Lower lobe of right lung (tissue), 2 donors: ENCODE data around the gene REPS1. TPM values are rescaled to one million over a fixed set of nuclear protein-coding genes. Genes with fewer than 3 reads are reported as not detected.
"Not testable (repeated sequence)": the region's sequence is repeated elsewhere in the genome, so short reads cannot be mapped to it uniquely, and the experiment has no call there.

ENCODE experiments used
- ATAC-seq, 2 donors: fragments of 200-7000 bp; cut with Tn5 transposase; one replicate each; pipeline ENCODE4 v1.9.1; 2020 to 2022; ENCODE audit warnings: mild to moderate bottlenecking in 2 of 2, moderate library complexity in 2 of 2
- DNase-seq: peaks from one replicate; pipeline ENCODE4 v3.0.0-alpha.2; 2020
- H3K27ac ChIP-seq: fragments of 200-600 bp; one replicate; pipeline ENCODE4 v1.8.0; 2022
- H3K27me3 ChIP-seq: fragments of 200-600 bp; one replicate; pipeline ENCODE4 v1.8.0; 2022; ENCODE audit warnings: low read depth
- H3K36me3 ChIP-seq: fragments of 200-600 bp; one replicate; pipeline ENCODE4 v1.8.0; 2022; ENCODE audit warnings: mild to moderate bottlenecking
- H3K4me1 ChIP-seq: fragments of 200-600 bp; one replicate; pipeline ENCODE4 v1.8.0; 2022
- H3K4me3 ChIP-seq: fragments of 200-600 bp; one replicate; pipeline ENCODE4 v1.8.0; 2022; ENCODE audit warnings: mild to moderate bottlenecking
- H3K9me3 ChIP-seq: fragments of 200-600 bp; one replicate; pipeline ENCODE4 v1.8.0; 2022
- intact Hi-C: fragments of 100-400 bp; cut with DNase I; formaldehyde crosslinking; loops from one replicate; pipeline ENCODE4 v1.11.0; 2022
- total RNA-seq: library from RNA; stranded (reverse); fragmentation: NEBNext Ultra II Directional; extraction: Animal tissue kit (Norgen Biotek cat#: 25700); gene quantifications from one replicate; pipeline ENCODE4 v1.2.1, GENCODE V29; 2021
- TF ChIP-seq, protein P1 (sequence below): fragments of 200-600 bp; IDR thresholded peaks from one replicate; pipeline ENCODE4 v1.8.0; 2022; ENCODE audit warnings: antibody characterized with exemption, mild to moderate bottlenecking
- donor health status: DM: no; HTN: yes; CAD: no; lungs with severe emphysema.

REPS1 gene
- total RNA-seq, 1 donor from 2014 or later, result 39.1 TPM

GRCh38 chr6:139028658-139029469, 40.8 kb upstream of the REPS1 start, which contains the start of gene ABRACL:
Gene ABRACL, plus strand, starts transcription at chr6:139028745. Its CDS starts 5,416 bp downstream, at chr6:139034161.
- DNase-seq (peak; percentile 78), ATAC-seq (peak; percentile 89 to 90)
- H3K27me3 ChIP-seq, result no peaks in the 10 kb centered on the region

DNA sequence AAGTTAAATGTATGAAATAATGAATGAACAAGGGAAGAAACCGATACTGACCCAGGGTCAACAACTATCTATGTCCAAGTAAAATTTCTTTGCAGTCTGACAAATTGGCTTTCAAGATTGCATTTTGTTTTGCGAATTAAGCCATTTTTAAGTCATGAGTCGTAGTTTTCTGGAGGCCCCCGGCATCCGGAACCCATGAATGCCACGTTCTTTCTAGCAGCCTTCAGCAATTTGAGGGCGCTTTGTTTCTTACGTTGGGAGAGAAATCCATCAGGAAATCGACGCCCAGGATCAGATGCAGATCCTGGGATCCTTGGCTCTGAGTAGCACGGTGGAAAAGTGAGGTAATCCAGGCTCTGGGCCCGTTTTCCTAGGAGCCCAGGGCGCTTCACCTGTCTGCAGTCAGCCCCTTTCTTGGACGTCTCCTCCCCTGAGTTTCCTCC, 40.2 kb upstream of the REPS1 start:
- Histone ChIP-seq H3K4me3 (peak overlapping the region; percentile 85), H3K36me3 (no peaks in the 10 kb centered on the region), H3K4me1 (peaks cover 26% of the 10 kb centered on the region), H3K9me3 (no peaks in the 10 kb centered on the region), H3K27me3 (no peaks in the 10 kb centered on the region), H3K27ac (peak overlapping the region; percentile 87)
- TF ChIP-seq, protein P1, sequence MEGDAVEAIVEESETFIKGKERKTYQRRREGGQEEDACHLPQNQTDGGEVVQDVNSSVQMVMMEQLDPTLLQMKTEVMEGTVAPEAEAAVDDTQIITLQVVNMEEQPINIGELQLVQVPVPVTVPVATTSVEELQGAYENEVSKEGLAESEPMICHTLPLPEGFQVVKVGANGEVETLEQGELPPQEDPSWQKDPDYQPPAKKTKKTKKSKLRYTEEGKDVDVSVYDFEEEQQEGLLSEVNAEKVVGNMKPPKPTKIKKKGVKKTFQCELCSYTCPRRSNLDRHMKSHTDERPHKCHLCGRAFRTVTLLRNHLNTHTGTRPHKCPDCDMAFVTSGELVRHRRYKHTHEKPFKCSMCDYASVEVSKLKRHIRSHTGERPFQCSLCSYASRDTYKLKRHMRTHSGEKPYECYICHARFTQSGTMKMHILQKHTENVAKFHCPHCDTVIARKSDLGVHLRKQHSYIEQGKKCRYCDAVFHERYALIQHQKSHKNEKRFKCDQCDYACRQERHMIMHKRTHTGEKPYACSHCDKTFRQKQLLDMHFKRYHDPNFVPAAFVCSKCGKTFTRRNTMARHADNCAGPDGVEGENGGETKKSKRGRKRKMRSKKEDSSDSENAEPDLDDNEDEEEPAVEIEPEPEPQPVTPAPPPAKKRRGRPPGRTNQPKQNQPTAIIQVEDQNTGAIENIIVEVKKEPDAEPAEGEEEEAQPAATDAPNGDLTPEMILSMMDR, result no peak
- DNase-seq, result no peak
- no peak for ATAC-seq
- intact Hi-C loops, result no loop called here

More at GRCh38 chr6:139028658-139029469, 40.8 kb upstream of the REPS1 start, which contains the start of gene ABRACL:
- H3K4me1 ChIP-seq, result peaks cover 26% of the 10 kb centered on the region
- TF ChIP-seq, protein P1, result no peak
- H3K9me3 ChIP-seq, result no peaks in the 10 kb centered on the region
- peaks cover 2% of the 10 kb centered on the region for H3K36me3 ChIP-seq
- H3K4me3 ChIP-seq, result peak within 1 kb of the TSS; percentile 85
- H3K27ac ChIP-seq, result peak within 1 kb of the TSS; percentile 87
- intact Hi-C loops, result no loop called here

DNA sequence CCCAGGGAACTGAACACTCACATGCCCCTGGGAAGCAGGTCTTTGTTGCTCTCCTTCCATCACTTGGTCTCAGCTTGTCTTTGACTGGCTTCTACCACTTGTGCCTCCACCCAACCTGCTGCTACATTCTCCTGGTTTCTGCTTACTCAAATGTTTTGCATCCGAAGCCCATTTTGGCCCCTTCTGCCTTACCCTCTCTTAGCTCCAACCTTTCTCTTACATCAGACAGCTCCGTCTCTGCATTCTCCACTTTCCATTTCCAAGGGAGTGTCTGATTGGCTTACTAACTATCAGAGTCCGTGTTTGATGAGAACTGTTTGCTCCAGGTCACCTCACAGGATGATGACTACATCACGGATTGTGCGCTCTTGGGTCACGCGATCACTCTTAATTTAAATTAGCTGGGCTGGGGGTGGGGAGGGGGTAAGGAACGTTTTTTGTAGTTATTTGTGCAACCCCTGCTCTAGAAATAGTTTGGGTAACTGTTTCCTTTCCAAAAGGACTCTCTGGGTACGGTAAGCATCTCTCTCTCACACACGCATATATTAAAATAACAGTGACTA, 39.6 kb upstream of the REPS1 start:
- Histone ChIP-seq H3K27ac (peak overlapping the region; percentile 87), H3K36me3 (no peaks in the 10 kb centered on the region), H3K9me3 (no peaks in the 10 kb centered on the region), H3K27me3 (no peaks in the 10 kb centered on the region), H3K4me3 (peak overlapping the region; percentile 85), H3K4me1 (peaks cover 26% of the 10 kb centered on the region)
- intact Hi-C loops, result no loop called here
- no peak for DNase-seq
- peak; percentile 26 to 29 for ATAC-seq
- TF ChIP-seq, protein P1, result no peak

- intact Hi-C loops, H3K9me3 ChIP-seq, H3K27ac ChIP-seq, H3K36me3 ChIP-seq, H3K27me3 ChIP-seq, H3K4me3 ChIP-seq, ATAC-seq: not testable (repeated sequence)
- H3K4me1 ChIP-seq, result peaks cover 19% of the 10 kb centered on the region
- DNase-seq, result peak; percentile 53
Measured at GRCh38 chr6:139025416-139025815, 37.4 kb upstream of the REPS1 start.

DNA sequence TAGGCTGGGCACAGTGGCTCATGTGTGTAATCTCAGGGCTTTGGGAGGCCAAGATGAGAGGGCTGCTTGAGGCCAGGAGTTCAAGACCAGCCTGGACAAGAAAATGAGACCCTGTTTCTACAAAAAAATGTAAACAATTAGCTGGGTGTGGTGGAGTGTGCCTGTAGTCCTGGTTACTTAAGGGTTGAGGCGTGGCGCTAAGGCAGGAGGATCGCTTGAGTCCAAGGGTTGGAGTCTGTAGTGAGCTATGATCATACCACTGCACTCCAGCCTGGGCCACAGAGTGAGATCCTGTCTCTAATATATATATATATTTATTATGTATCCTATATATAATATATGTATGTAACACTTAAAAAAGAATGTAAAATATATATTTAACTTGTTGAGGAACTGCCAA, 32.6 kb upstream of the REPS1 start:
- Histone ChIP-seq H3K36me3 (no peaks in the 10 kb centered on the region), H3K9me3 (no peaks in the 10 kb centered on the region), H3K27ac (no peak overlapping the region), H3K4me1 (peaks cover 7% of the 10 kb centered on the region), H3K27me3 (no peaks in the 10 kb centered on the region), H3K4me3 (no peak overlapping the region)
- TF ChIP-seq, protein P1, result no peak
- intact Hi-C loops, result no loop called here
- ATAC-seq, result no peak
- no peak for DNase-seq

GRCh38 chr6:139019722-139020121, 31.7 kb upstream of the REPS1 start:
- DNase-seq (no peak), ATAC-seq (no peak)
- no peak overlapping the region for H3K4me3 ChIP-seq
- H3K27ac ChIP-seq, result no peak overlapping the region
- TF ChIP-seq, protein P1, result no peak
- H3K36me3 ChIP-seq, result no peaks in the 10 kb centered on the region
- no peaks in the 10 kb centered on the region for H3K9me3 ChIP-seq
- intact Hi-C loops, result no loop called here
- H3K4me1 ChIP-seq, result peaks cover 7% of the 10 kb centered on the region
- no peaks in the 10 kb centered on the region for H3K27me3 ChIP-seq
